ENCODE measurements around the gene SYNPR.

GRCh38 chr3:63309768-63310167 is 31.7 kb downstream of the SYNPR start:
- TF ChIP-seq, protein P1, sequence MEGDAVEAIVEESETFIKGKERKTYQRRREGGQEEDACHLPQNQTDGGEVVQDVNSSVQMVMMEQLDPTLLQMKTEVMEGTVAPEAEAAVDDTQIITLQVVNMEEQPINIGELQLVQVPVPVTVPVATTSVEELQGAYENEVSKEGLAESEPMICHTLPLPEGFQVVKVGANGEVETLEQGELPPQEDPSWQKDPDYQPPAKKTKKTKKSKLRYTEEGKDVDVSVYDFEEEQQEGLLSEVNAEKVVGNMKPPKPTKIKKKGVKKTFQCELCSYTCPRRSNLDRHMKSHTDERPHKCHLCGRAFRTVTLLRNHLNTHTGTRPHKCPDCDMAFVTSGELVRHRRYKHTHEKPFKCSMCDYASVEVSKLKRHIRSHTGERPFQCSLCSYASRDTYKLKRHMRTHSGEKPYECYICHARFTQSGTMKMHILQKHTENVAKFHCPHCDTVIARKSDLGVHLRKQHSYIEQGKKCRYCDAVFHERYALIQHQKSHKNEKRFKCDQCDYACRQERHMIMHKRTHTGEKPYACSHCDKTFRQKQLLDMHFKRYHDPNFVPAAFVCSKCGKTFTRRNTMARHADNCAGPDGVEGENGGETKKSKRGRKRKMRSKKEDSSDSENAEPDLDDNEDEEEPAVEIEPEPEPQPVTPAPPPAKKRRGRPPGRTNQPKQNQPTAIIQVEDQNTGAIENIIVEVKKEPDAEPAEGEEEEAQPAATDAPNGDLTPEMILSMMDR (IDR thresholded peaks at IDR 0.05), result no peak
- no peak for TF ChIP-seq POLR2A (IDR thresholded peaks at IDR 0.05)
